GM12878 (cell line): ENCODE results near the gene NUP210L. TPM values are rescaled to one million over a fixed set of nuclear protein-coding genes. Genes with fewer than 3 reads are reported as not detected.

Source experiments
- BHLHE40 ChIP-seq, 2 experiments: fragments of 450-650 bp in 1 of 2; IDR thresholded peaks; 2 replicates each; pipeline ENCODE4 v1.6.1; 2011 to 2017; ENCODE audit warnings: low read depth in 2 of 2, borderline replicate concordance in 1 of 2, improper control_type of control experiment in 1 of 2, low read length in 1 of 2, mild to moderate bottlenecking in 1 of 2
- CHD4 ChIP-seq: fragments of 200-600 bp; sonication (generic); IDR thresholded peaks from 2 replicates; pipeline ENCODE4 v1.6.1; 2016; ENCODE audit warnings: mild to moderate bottlenecking
- E2F4 ChIP-seq: IDR thresholded peaks from 2 replicates; pipeline ENCODE4 v1.6.1; 2012; ENCODE audit warnings: low read depth, low read length, improper control_type of control experiment
- EGR1 ChIP-seq, 2 experiments: IDR thresholded peaks; 1 replicate in 1 of 2; 2 replicates in 1 of 2; pipeline ENCODE4 v1.6.1; 2011 to 2012; ENCODE audit warnings: low read depth in 2 of 2, low read length in 2 of 2, borderline replicate concordance in 1 of 2, mild to moderate bottlenecking in 1 of 2, moderate library complexity in 1 of 2
- EP300 ChIP-seq, 2 experiments: fragments of 150-350 bp in 1 of 2; IDR thresholded peaks; 2 replicates each; pipeline ENCODE4 v1.6.1; 2011 to 2012; ENCODE audit warnings: low read depth in 2 of 2, low read length in 2 of 2, borderline replicate concordance in 1 of 2, improper control_type of control experiment in 1 of 2, inconsistent platforms in 1 of 2; ENCODE audit not compliant: control insufficient read depth in 1 of 2
- GATAD2B ChIP-seq: fragments of 450-650 bp; conservative IDR thresholded peaks from 2 replicates; pipeline ENCODE4 v1.6.1; 2017; ENCODE audit warnings: low read depth, mild to moderate bottlenecking, moderate library complexity
- HCFC1 ChIP-seq: fragments of 150-350 bp; IDR thresholded peaks from 2 replicates; pipeline ENCODE4 v1.6.1; 2014; ENCODE audit warnings: low read length
- IKZF1 ChIP-seq: fragments of 450-650 bp; conservative IDR thresholded peaks from 2 replicates; pipeline ENCODE4 v1.6.1; 2017; ENCODE audit warnings: antibody characterized with exemption, mild to moderate bottlenecking
- IKZF2 ChIP-seq, 2 experiments: fragments of 450-650 bp; IDR thresholded peaks; 2 replicates each; pipeline ENCODE4 v1.6.1; 2017; ENCODE audit warnings: mild to moderate bottlenecking in 2 of 2, moderate library complexity in 2 of 2
- KLF5 ChIP-seq: fragments of 450-650 bp; IDR thresholded peaks from 2 replicates; pipeline ENCODE4 v1.6.1; 2014; ENCODE audit warnings: mild to moderate bottlenecking; ENCODE audit not compliant: partially characterized antibody
- MEF2B ChIP-seq: fragments of 450-650 bp; IDR thresholded peaks from 2 replicates; pipeline ENCODE4 v1.6.1; 2018; ENCODE audit warnings: mild to moderate bottlenecking, moderate library complexity; ENCODE audit not compliant: partially characterized antibody, poor library complexity, severe bottlenecking
- MYB ChIP-seq: fragments of 150-350 bp; IDR thresholded peaks from 2 replicates; pipeline ENCODE4 v1.6.1; 2014; ENCODE audit warnings: mild to moderate bottlenecking, low read depth, low read length, borderline replicate concordance
- NBN ChIP-seq: fragments of 450-650 bp; IDR thresholded peaks from 2 replicates; pipeline ENCODE4 v1.6.1; 2016
- POLR2A ChIP-seq: IDR thresholded peaks from 2 replicates; pipeline ENCODE4 v1.6.1; 2011; ENCODE audit warnings: low read depth, mild to moderate bottlenecking, low read length
- RB1 ChIP-seq: fragments of 450-650 bp; formaldehyde crosslinking; IDR thresholded peaks from 2 replicates; pipeline ENCODE4 v1.6.1; 2017; ENCODE audit warnings: mild to moderate bottlenecking, borderline replicate concordance
- RUNX3 ChIP-seq: IDR thresholded peaks from 2 replicates; pipeline ENCODE4 v1.6.1; 2012; ENCODE audit warnings: low read length, inconsistent platforms
- SIN3A ChIP-seq: IDR thresholded peaks from 2 replicates; pipeline ENCODE4 v1.6.1; 2012; ENCODE audit warnings: low read depth, low read length, improper control_type of control experiment
- SMAD5 ChIP-seq: IDR thresholded peaks from 2 replicates; pipeline ENCODE4 v1.6.1; 2016; ENCODE audit warnings: antibody characterized with exemption, low read depth
- TAF1 ChIP-seq: IDR thresholded peaks from 2 replicates; pipeline ENCODE4 v1.6.1; 2011; ENCODE audit warnings: mild to moderate bottlenecking, low read depth, low read length, borderline replicate concordance
- TCF3 ChIP-seq: IDR thresholded peaks from 2 replicates; pipeline ENCODE4 v1.6.1; 2012; ENCODE audit warnings: low read depth, mild to moderate bottlenecking, low read length, borderline replicate concordance; ENCODE audit not compliant: insufficient read depth
- ZNF24 ChIP-seq: fragments of 450-650 bp; IDR thresholded peaks from 2 replicates; pipeline ENCODE4 v1.6.1; 2017; ENCODE audit warnings: antibody characterized with exemption, mild to moderate bottlenecking
- polyA plus RNA-seq, 11 experiments: library from polyadenylated mRNA; depleted of rRNA in 4 of 11; unstranded in 6 of 11; stranded (reverse) in 5 of 11; fragments of >200 nt; fragmentation: Nextera tagmentation in 4 of 11; fragmentation: Illumina TruSeq in 1 of 11; extraction: Ambion mirVana in 4 of 11; extraction: Trizol in 1 of 11; gene quantifications; 1 replicate in 1 of 11; 2 replicates in 10 of 11; pipeline versions ENCODE4 v1.2.1 to v1.2.3, GENCODE V29; 2011 to 2016; ENCODE audit warnings: inconsistent platforms in 2 of 11, missing spikeins in 2 of 11, low read depth in 1 of 11
- total RNA-seq, 4 experiments: library from RNA; depleted of rRNA in 3 of 4; stranded (reverse); fragments of >200 nt in 3 of 4; fragmentation: Illumina TruSeq in 1 of 4; extraction: Trizol in 1 of 4; gene quantifications; 2 replicates each; pipeline versions ENCODE4 v1.2.1 to v1.2.3, GENCODE V29; 2013 to 2021
- TF ChIP-seq, protein P1 (sequence below): fragments of 450-650 bp; IDR thresholded peaks from 2 replicates; pipeline ENCODE4 v1.6.1; 2016; ENCODE audit warnings: mild to moderate bottlenecking
- TF ChIP-seq, protein P2 (sequence below): fragments of 150-350 bp; IDR thresholded peaks from 2 replicates; pipeline ENCODE4 v1.6.1; 2016; ENCODE audit warnings: low read depth, low read length

The NUP210L gene
- total and polyA plus RNA-seq, 10 of the 15 experiments (the other 5 are each of a cell fraction or from before 2014, with no cell fraction given): 0.04 to 0.08 (median 0.07) TPM; not detected in 7

DNA sequence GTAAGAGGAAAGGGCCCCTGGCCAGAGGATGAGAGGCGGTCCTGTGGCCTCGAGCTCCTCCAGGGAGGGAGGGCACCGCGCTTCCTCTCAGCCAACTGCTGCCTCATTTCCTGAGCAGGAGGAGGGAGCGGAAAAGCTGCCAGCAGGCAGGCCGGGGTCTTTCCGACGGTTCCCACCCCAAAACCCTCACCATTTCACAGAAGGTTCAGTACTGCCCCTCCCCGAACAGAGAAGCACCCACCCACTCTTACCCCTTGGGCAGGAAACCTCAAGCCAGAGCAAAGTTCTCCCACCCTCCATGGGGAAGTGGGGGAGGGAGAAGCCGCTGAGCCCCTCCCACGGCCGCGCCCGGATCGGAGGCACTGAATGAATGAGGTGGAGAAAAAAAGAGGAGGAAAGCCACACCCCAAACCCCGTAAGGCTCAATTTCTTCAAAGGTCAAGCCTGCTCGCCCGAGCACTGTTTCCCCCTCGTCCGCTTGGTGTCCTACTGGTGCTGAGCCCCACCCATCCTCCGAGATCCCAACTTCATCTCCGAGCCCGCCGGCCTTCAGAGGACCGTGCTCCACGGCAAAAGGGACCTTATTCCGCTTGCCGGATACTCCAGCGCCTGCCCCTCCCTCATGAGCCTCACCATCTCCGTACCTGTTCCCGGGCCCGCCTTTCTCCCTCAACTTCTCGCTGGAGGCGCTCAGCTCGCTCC lies 27.6 kb upstream of the NUP210L start (continued):
- TF ChIP-seq MEF2B (peak; percentile 29), KLF5 (no peak), HCFC1 (0 out of 2 replicates have a peak, but pooled peaks have one; percentile 19), CHD4 (no peak), IKZF2 (IDR thresholded peaks at IDR 0.05) (peak; percentile 67 to 73), MYB (no peak), SMAD5 (0 out of 2 replicates have a peak, but pooled peaks have one; percentile 62), E2F4 (no peak), SIN3A (no peak), TAF1 (peak; percentile 9; the same call in 1 of the 2 replicates), RUNX3 (peak; percentile 54; the same call in 1 of the 2 replicates), GATAD2B (0 out of 2 replicates have a peak, but pooled peaks have one; percentile 26), POLR2A (peak; percentile 77), EGR1 (IDR thresholded peaks at IDR 0.05; ENCODE audit: borderline replicate concordance in 1 of 2, low read depth in 2 of 2, low read length in 2 of 2) (peak in 1 of 2 experiments; percentile 59; a peak in 1 of 3 replicates), IKZF1 (peak; percentile 68), RB1 (no peak), TCF3 (peak; percentile 65; the same call in 1 of the 2 replicates), ZNF24 (peak; percentile 41; the same call in 1 of the 2 replicates), BHLHE40 (IDR thresholded peaks at IDR 0.05; ENCODE audit: borderline replicate concordance in 1 of 2, low read depth in 2 of 2, low read length in 1 of 2) (peak in 1 of 2 experiments; percentile 31; a peak in 1 of 4 replicates), EP300 (IDR thresholded peaks at IDR 0.05; ENCODE audit: borderline replicate concordance in 1 of 2, control insufficient read depth in 1 of 2, low read depth in 2 of 2, low read length in 2 of 2) (peak in 1 of 2 experiments; percentile 16; a peak in 1 of 4 replicates), NBN (peak; percentile 86; the same call in 1 of the 2 replicates)
- TF ChIP-seq, protein P1, sequence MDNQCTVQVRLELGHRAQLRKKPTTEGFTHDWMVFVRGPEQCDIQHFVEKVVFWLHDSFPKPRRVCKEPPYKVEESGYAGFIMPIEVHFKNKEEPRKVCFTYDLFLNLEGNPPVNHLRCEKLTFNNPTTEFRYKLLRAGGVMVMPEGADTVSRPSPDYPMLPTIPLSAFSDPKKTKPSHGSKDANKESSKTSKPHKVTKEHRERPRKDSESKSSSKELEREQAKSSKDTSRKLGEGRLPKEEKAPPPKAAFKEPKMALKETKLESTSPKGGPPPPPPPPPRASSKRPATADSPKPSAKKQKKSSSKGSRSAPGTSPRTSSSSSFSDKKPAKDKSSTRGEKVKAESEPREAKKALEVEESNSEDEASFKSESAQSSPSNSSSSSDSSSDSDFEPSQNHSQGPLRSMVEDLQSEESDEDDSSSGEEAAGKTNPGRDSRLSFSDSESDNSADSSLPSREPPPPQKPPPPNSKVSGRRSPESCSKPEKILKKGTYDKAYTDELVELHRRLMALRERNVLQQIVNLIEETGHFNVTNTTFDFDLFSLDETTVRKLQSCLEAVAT: peak; percentile 80; the same call in 1 of the 2 replicates
- TF ChIP-seq, protein P2, sequence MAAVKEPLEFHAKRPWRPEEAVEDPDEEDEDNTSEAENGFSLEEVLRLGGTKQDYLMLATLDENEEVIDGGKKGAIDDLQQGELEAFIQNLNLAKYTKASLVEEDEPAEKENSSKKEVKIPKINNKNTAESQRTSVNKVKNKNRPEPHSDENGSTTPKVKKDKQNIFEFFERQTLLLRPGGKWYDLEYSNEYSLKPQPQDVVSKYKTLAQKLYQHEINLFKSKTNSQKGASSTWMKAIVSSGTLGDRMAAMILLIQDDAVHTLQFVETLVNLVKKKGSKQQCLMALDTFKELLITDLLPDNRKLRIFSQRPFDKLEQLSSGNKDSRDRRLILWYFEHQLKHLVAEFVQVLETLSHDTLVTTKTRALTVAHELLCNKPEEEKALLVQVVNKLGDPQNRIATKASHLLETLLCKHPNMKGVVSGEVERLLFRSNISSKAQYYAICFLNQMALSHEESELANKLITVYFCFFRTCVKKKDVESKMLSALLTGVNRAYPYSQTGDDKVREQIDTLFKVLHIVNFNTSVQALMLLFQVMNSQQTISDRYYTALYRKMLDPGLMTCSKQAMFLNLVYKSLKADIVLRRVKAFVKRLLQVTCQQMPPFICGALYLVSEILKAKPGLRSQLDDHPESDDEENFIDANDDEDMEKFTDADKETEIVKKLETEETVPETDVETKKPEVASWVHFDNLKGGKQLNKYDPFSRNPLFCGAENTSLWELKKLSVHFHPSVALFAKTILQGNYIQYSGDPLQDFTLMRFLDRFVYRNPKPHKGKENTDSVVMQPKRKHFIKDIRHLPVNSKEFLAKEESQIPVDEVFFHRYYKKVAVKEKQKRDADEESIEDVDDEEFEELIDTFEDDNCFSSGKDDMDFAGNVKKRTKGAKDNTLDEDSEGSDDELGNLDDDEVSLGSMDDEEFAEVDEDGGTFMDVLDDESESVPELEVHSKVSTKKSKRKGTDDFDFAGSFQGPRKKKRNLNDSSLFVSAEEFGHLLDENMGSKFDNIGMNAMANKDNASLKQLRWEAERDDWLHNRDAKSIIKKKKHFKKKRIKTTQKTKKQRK: no peak
